Measurements from ENCODE around the gene MAPK10.

Gene MAPK10

GRCh38 chr4:86223472-86223871 is 136.4 kb downstream of the MAPK10 start:
- TF ChIP-seq CTCF (IDR thresholded peaks at IDR 0.05) = peak; percentile 65

DNA sequence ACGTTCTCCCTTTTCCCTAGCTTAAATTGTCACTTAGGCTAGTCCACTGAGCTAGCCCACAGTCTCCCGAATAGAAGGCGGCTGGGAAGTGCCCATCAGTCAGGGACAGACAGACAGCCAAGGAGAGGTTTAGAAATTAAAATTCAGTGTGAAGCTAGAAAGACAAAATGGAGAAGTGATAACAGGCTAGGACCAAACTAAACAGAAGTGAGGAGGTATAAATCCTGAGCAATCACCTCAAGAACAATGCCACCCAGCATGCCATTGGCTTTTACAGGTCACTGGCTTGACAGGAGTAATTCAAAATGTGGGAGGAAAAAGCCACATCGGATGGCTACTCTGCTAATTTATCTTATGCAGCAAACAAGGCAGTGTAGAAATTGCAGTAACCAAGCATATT is 138.9 kb downstream of the MAPK10 start:
- TF ChIP-seq CTCF (IDR thresholded peaks at IDR 0.05) = no peak

GRCh38 chr4:86220121-86220520 is 139.7 kb downstream of the MAPK10 start:
- TF ChIP-seq CTCF (IDR thresholded peaks at IDR 0.05) = no peak

DNA sequence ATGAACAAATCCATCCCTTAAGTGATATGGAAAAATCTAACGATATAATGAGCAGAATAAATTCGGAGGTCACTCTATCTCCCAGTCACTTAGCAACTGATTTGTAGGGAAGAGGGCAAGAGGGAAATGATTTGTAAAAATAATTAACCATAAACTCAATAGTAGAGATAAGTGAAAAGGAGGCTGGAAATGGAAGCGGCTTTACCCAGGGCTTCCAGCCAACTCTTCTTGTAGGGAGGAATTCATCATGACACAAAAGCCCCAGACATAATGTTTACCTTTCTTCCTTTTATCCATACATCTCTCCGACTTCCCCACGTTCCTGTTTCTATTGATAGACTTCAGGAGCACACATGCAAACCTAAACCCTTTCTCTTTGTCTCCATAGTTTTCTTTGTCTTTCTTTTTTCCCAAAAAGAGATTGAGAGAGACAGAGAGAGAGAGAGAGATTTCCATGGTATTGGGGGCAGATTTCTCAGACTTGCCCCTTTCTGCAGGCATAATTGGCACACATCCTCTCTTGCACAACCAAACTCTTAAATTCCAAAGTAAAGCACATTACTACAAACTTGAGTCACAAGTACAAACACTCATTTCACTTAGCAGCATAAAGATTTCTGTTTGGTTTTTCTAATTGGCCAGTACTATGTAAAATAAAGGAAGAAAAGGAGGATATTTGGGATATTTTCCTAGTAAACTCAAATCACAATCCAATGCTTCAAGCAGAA is 140.9 kb downstream of the MAPK10 start:
- TF ChIP-seq CTCF (IDR thresholded peaks at IDR 0.05) = no peak

- no peak for TF ChIP-seq CTCF (IDR thresholded peaks at IDR 0.05)
These were observed 156.7 kb downstream of the MAPK10 start for GRCh38 chr4:86203176-86203575.

DNA sequence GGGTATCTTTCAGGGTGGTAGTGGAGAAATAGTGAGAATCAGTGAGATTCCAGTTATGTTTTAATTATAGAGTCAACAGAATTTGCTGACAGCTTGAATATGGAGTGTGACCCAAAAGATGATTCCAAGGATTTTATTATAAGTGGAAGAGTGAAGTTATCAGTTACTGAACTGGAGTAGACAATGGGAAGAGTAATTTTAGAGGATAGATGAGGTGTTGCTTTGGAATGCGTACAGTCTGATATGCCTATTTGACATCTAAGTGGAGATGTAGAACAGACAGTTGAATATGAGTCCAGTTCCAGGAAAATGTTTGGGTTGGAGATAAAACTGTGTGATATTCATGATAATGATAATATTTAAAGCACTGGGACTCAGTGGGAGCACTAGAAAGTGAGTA is 174.2 kb downstream of the MAPK10 start:
- TF ChIP-seq CTCF (IDR thresholded peaks at IDR 0.05) = no peak

GRCh38 chr4:86184901-86185285 is 175.0 kb downstream of the MAPK10 start:
- no peak for TF ChIP-seq CTCF (IDR thresholded peaks at IDR 0.05)

Data from LNCAP (cell line).